Body of pancreas (tissue), 4 donors: ENCODE results near the gene ITIH4.

ENCODE experiments used
- CTCF ChIP-seq, 7 experiments: fragments of 450-650 bp in 4 of 7; fragments of 200-600 bp in 3 of 7; sonication (generic) in 3 of 7; IDR thresholded peaks; one replicate each; pipeline ENCODE4 v1.5.1; 2016 to 2019; ENCODE audit warnings: antibody characterized with exemption in 7 of 7
- POLR2A ChIP-seq, 3 donors: fragments of 450-650 bp; IDR thresholded peaks; one replicate each; pipeline ENCODE4 v1.6.1; 2016; ENCODE audit warnings: antibody characterized with exemption in 3 of 3, mild to moderate bottlenecking in 2 of 3

- TF ChIP-seq POLR2A (IDR thresholded peaks at IDR 0.05) (no peak), CTCF (IDR thresholded peaks at IDR 0.05) (no peak)
These were observed 13.4 kb upstream of the ITIH4 start for GRCh38 chr3:52843881-52844280.
